Hepatocyte (in vitro differentiated cells): ENCODE results near the gene ODC1. TPM values are rescaled to one million over a fixed set of nuclear protein-coding genes. Genes with fewer than 3 reads are reported as not detected.

Experiments used
- DNase-seq: peaks from one replicate; pipeline ENCODE4 v3.0.0-alpha.2; 2016; ENCODE audit warnings: low spot score
- H2AFZ ChIP-seq: fragments of 200-600 bp; sonication (generic); 2 replicates; pipeline ENCODE4 v1.6.0; 2016; ENCODE audit warnings: antibody characterized with exemption, mild to moderate bottlenecking
- H3K27ac ChIP-seq: fragments of 200-600 bp; sonication (generic); 2 replicates; pipeline ENCODE4 v1.5.1; 2016; ENCODE audit warnings: mild to moderate bottlenecking
- H3K27me3 ChIP-seq: fragments of 200-600 bp; sonication (generic); 2 replicates; pipeline ENCODE4 v1.6.1; 2016
- H3K36me3 ChIP-seq: fragments of 200-600 bp; sonication (generic); replicated peaks from 2 replicates; pipeline ENCODE4 v1.5.1; 2016; ENCODE audit warnings: low read depth; ENCODE audit not compliant: insufficient read depth
- H3K4me1 ChIP-seq: fragments of 200-600 bp; sonication (generic); 2 replicates; pipeline ENCODE4 v1.5.1; 2016; ENCODE audit warnings: mild to moderate bottlenecking, moderate library complexity; ENCODE audit not compliant: insufficient read depth
- H3K4me2 ChIP-seq: fragments of 200-600 bp; sonication (generic); 2 replicates; pipeline ENCODE4 v1.6.0; 2016
- H3K4me3 ChIP-seq: fragments of 200-600 bp; sonication (generic); 2 replicates; pipeline ENCODE4 v1.5.1; 2016; ENCODE audit warnings: mild to moderate bottlenecking
- H3K79me2 ChIP-seq: fragments of 200-600 bp; sonication (generic); 2 replicates; pipeline ENCODE4 v1.6.0; 2017; ENCODE audit warnings: mild to moderate bottlenecking
- H3K9me2 ChIP-seq: fragments of 200-600 bp; sonication (generic); replicated peaks from 2 replicates; pipeline ENCODE4 v1.6.0; 2017; ENCODE audit warnings: mild to moderate bottlenecking; ENCODE audit not compliant: insufficient read depth
- H3K9me3 ChIP-seq: fragments of 200-600 bp; sonication (generic); 2 replicates; pipeline ENCODE4 v1.5.1; 2016; ENCODE audit warnings: low read depth, mild to moderate bottlenecking
- H4K20me1 ChIP-seq: fragments of 200-600 bp; sonication (generic); 2 replicates; pipeline ENCODE4 v1.6.0; 2016; ENCODE audit warnings: mild to moderate bottlenecking; ENCODE audit not compliant: insufficient read depth, poor library complexity, severe bottlenecking
- EZH2 ChIP-seq: fragments of 200-600 bp; sonication (generic); IDR thresholded peaks from 2 replicates; pipeline ENCODE4 v1.6.1; 2016; ENCODE audit warnings: antibody characterized with exemption, mild to moderate bottlenecking, borderline replicate concordance
- EZH2phosphoT487 ChIP-seq: fragments of 200-600 bp; sonication (generic); IDR thresholded peaks from one replicate; pipeline ENCODE4 v1.6.1; 2018; ENCODE audit warnings: antibody characterized with exemption, mild to moderate bottlenecking, low read depth, moderate library complexity; ENCODE audit not compliant: unreplicated experiment, severe bottlenecking
- WGBS: methylation state at CpG from one replicate; pipeline ENCODE4 v1.1.6; 2016; ENCODE audit warnings: low lambda C conversion rate; ENCODE audit errors: missing lambda C conversion rate; 5-methylcytosine and 5-hydroxymethylcytosine counted together
- polyA plus RNA-seq: library from polyadenylated mRNA; unstranded; fragments of >200 nt; fragmentation: Nextera tagmentation; extraction: Ambion mirVana; gene quantifications from 2 replicates; pipeline ENCODE4 v1.2.1, GENCODE V29; 2016
- total RNA-seq: library from RNA; depleted of rRNA; stranded (reverse); fragments of >200 nt; gene quantifications from 2 replicates; pipeline ENCODE4 v1.2.3, GENCODE V29; 2014
- TF ChIP-seq, protein P1 (sequence below): fragments of 200-600 bp; sonication (generic); IDR thresholded peaks from 2 replicates; pipeline ENCODE4 v1.5.1; 2016; ENCODE audit warnings: antibody characterized with exemption, mild to moderate bottlenecking; ENCODE audit not compliant: poor library complexity

Gene ODC1
- total and polyA plus RNA-seq, 2 experiments from 2014 or later = 92.8 to 165 TPM

DNA sequence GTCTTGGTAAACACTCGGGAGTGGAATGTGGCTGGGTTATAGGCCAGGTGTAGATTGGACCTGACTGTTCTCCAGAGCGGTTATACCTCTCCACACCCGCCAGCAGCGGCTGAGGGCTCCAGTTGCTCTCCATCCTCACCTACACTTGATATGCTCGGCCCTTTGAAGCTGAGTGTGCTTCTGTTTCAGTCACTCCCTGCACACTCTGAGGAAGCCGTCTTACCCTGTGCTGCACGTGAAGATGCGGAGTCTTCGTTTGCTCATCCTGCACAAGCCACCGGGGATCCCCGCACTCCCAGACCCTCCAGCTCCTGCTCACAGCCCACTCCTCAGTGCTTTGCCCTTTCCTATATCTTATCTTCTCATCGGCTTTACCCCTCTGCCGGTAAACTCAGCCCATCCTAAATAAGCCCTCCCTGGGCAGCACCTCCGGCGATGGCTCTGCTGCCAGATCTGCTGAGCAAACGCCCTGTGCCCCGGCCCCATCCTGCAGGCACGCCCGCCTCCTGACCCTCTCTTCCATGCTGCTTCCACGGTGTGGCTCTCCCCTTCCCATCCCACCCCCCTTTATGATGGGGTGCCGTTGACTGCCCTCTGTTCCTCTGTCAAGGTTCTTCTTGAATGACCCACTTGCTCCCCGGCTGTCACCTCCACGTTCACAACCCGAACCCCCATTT lies 47.3 kb upstream of the ODC1 start:
- Histone ChIP-seq H3K4me3 (no peak overlapping the region), H3K9me2 (no peaks in the 10 kb centered on the region), H2AFZ (no peak overlapping the region), H3K4me2 (no peak overlapping the region), H3K27ac (no peak overlapping the region), H3K27me3 (no peaks in the 10 kb centered on the region), H3K79me2 (no peaks in the 10 kb centered on the region), H4K20me1 (no peaks in the 10 kb centered on the region), H3K9me3 (no peaks in the 10 kb centered on the region), H3K4me1 (peaks cover 8% of the 10 kb centered on the region), H3K36me3 (no peaks in the 10 kb centered on the region)
- WGBS = 75% methylated on average over 24 of the region's 24 CpGs
- no peak for DNase-seq
- TF ChIP-seq, protein P1, sequence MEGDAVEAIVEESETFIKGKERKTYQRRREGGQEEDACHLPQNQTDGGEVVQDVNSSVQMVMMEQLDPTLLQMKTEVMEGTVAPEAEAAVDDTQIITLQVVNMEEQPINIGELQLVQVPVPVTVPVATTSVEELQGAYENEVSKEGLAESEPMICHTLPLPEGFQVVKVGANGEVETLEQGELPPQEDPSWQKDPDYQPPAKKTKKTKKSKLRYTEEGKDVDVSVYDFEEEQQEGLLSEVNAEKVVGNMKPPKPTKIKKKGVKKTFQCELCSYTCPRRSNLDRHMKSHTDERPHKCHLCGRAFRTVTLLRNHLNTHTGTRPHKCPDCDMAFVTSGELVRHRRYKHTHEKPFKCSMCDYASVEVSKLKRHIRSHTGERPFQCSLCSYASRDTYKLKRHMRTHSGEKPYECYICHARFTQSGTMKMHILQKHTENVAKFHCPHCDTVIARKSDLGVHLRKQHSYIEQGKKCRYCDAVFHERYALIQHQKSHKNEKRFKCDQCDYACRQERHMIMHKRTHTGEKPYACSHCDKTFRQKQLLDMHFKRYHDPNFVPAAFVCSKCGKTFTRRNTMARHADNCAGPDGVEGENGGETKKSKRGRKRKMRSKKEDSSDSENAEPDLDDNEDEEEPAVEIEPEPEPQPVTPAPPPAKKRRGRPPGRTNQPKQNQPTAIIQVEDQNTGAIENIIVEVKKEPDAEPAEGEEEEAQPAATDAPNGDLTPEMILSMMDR = no peak

DNA sequence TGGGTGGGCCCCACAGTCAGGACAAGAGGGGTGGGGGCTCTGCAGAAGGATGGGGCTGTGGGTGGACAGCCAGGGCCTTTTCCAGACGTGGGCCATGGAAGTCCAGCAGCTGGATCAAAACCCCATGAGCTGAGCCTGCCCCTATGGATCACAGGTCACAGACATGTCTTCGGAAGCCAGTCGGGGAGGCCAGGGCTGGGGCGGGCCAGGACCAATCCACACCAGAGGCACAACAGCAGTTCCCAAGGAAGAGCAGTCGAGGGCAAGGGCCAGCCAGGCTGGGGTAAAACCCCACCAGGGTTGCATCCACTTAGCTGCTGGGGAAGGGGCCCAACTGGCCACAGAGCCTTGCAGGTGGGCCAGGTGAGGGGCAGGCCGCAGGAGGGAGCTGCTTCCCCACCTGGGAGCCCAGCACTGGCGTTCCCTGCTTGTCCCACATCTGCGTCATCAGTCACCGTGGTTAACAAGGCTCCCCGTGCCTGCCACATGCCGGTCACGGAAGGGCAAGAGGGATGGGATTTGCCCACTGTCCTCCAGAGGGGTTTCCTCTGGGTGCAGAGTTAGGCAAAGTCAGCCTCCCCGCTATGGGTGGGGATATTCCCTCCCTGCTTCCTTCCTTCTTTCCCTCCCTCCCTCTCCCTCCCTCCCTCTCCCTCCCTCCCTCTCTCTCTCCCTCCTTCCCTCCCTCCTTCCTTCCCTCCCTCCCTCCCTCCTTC lies 46.4 kb upstream of the ODC1 start:
- Histone ChIP-seq H4K20me1 (no peaks in the 10 kb centered on the region), H3K4me3 (no peak overlapping the region), H3K36me3 (no peaks in the 10 kb centered on the region), H3K79me2 (no peaks in the 10 kb centered on the region), H3K4me2 (no peak overlapping the region), H3K27ac (no peak overlapping the region), H2AFZ (no peak overlapping the region), H3K27me3 (no peaks in the 10 kb centered on the region), H3K4me1 (peaks cover 12% of the 10 kb centered on the region), H3K9me2 (no peaks in the 10 kb centered on the region), H3K9me3 (no peaks in the 10 kb centered on the region)
- TF ChIP-seq EZH2phosphoT487 (no peak), EZH2 (no peak)
- TF ChIP-seq, protein P1 = no peak
- WGBS = 86% methylated on average over 12 of the region's 13 CpGs
- no peak for DNase-seq

DNA sequence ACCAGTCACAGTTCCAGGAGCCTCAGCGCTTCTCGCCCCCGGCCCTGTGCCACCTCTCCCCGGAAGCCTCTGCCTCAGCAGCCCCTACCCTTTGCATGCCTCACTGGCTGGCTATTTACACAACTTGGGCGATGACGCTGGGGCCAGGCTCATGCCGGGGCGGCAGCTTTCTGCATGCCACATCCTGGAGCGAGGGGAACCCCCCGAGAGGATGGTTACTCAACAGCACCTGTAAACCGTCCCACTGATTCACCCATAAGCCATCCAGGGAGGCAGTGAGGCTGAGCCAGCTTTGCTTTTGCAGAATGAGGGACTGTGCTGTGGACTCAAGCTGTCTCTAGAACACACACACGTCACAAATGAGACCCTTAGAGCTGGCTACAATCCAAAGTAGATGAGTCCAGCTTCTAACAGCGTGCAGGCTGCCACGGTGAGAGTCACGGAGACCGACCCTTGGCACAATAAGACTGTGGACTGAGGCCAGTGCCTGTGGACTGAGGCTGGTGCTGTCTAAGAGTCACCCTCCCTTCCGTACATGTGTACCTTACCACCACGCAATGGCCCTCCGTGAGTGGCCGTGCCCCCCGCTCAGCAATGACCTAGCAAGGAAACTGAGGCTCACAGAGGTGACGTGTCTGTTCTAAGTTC lies 45.6 kb upstream of the ODC1 start:
- Histone ChIP-seq H3K4me3 (no peak overlapping the region), H3K79me2 (no peaks in the 10 kb centered on the region), H3K4me2 (no peak overlapping the region), H2AFZ (no peak overlapping the region), H3K9me2 (no peaks in the 10 kb centered on the region), H3K4me1 (peaks cover 12% of the 10 kb centered on the region), H3K27me3 (no peaks in the 10 kb centered on the region), H3K9me3 (no peaks in the 10 kb centered on the region), H4K20me1 (no peaks in the 10 kb centered on the region), H3K36me3 (no peaks in the 10 kb centered on the region), H3K27ac (no peak overlapping the region)
- TF ChIP-seq, protein P1 = no peak
- TF ChIP-seq EZH2phosphoT487 (no peak), EZH2 (no peak)
- DNase-seq = no peak
- WGBS = 85% methylated on average over 22 of the region's 22 CpGs
